Sigmoid colon (tissue), 4 donors: Measurements from ENCODE around the gene CROCC.

Source experiments
- CTCF ChIP-seq, 4 experiments: fragments of 450-650 bp in 3 of 4; fragments of 200-600 bp in 1 of 4; IDR thresholded peaks; one replicate each; pipeline ENCODE4 v1.5.1; 2016 to 2019; ENCODE audit warnings: antibody characterized with exemption in 4 of 4, mild to moderate bottlenecking in 3 of 4, moderate library complexity in 2 of 4
- EP300 ChIP-seq, 4 donors: sonication (generic); formaldehyde crosslinking; IDR thresholded peaks; one replicate each; pipeline ENCODE4 v1.6.1; 2017; ENCODE audit warnings: antibody characterized with exemption in 4 of 4
- POLR2A ChIP-seq, 2 donors: fragments of 450-650 bp; IDR thresholded peaks; one replicate each; pipeline ENCODE4 v1.6.1; 2016; ENCODE audit warnings: antibody characterized with exemption in 2 of 2, mild to moderate bottlenecking in 2 of 2, moderate library complexity in 2 of 2
- POLR2AphosphoS5 ChIP-seq, 4 donors: sonication (generic); formaldehyde crosslinking; IDR thresholded peaks; one replicate each; pipeline ENCODE4 v1.6.1; 2017; ENCODE audit warnings: antibody characterized with exemption in 4 of 4

- TF ChIP-seq POLR2A (IDR thresholded peaks at IDR 0.05) (no peak), CTCF (IDR thresholded peaks at IDR 0.05) (no peak), POLR2AphosphoS5 (IDR thresholded peaks at IDR 0.05) (no peak), EP300 (IDR thresholded peaks at IDR 0.05) (no peak)
Measured at GRCh38 chr1:17013491-17014320, 92.0 kb downstream of the CROCC start.
